HepG2 (cell line): ENCODE measurements around the gene HECTD4. TPM values are rescaled to one million over a fixed set of nuclear protein-coding genes. Genes with fewer than 3 reads are reported as not detected.

Source experiments
- ZBTB40 ChIP-seq, 2 experiments: fragments of 450-650 bp in 1 of 2; sonication (generic) in 1 of 2; formaldehyde crosslinking in 1 of 2; IDR thresholded peaks; 2 replicates each; pipeline versions ENCODE4 v1.6.1 to v1.8.0; 2016 to 2022; ENCODE audit warnings: antibody characterized with exemption in 1 of 2, mild to moderate bottlenecking in 1 of 2, missing genetic modification reagents in 1 of 2
- ZNF33A ChIP-seq: sonication (generic); formaldehyde crosslinking; IDR thresholded peaks from 2 replicates; pipeline ENCODE4 v1.5.1; 2020; ENCODE audit warnings: missing genetic modification reagents, mild to moderate bottlenecking, moderate library complexity, borderline replicate concordance
- ZNF414 ChIP-seq: sonication (generic); formaldehyde crosslinking; IDR thresholded peaks from 2 replicates; pipeline ENCODE4 v1.5.0; 2020; ENCODE audit warnings: missing genetic modification reagents
- polyA plus RNA-seq, 8 experiments: library from polyadenylated mRNA; depleted of rRNA in 3 of 8; stranded (reverse) in 7 of 8; unstranded in 1 of 8; fragments of >200 nt; fragmentation: Illumina TruSeq in 4 of 8; extraction: Trizol in 4 of 8; gene quantifications; 2 replicates each; pipeline versions ENCODE4 v1.2.1 to v1.2.3, GENCODE V29; 2011 to 2016; ENCODE audit warnings: low read depth in 4 of 8, missing spikeins in 1 of 8, mixed read lengths in 1 of 8; ENCODE audit not compliant: insufficient read depth in 1 of 8
- total RNA-seq, 5 experiments: library from RNA; depleted of rRNA; stranded (reverse); fragments of >200 nt; fragmentation: Illumina TruSeq; extraction: Trizol; gene quantifications; 2 replicates each; pipeline ENCODE4 v1.2.3, GENCODE V29; 2016; ENCODE audit warnings: low read depth in 1 of 5

The HECTD4 gene
- total and polyA plus RNA-seq, 2 of the 13 experiments (the other 11 are each of a cell fraction or from before 2014, with no cell fraction given) = 9.0 to 11.4 TPM

- TF ChIP-seq ZBTB40 (IDR thresholded peaks at IDR 0.05) (no peak), ZBTB40 (CRISPR knock-in tag; IDR thresholded peaks at IDR 0.05) (no peak), ZNF414 (CRISPR knock-in tag) (no peak; the same call in 1 of the 2 replicates), ZNF33A (CRISPR knock-in tag) (no peak)
Observed at GRCh38 chr12:112125250-112125999, 256.8 kb downstream of the HECTD4 start, which contains the start of gene TRAFD1 (continued).
